ENCODE data around the gene OSBPL2. TPM values are rescaled to one million over a fixed set of nuclear protein-coding genes. Genes with fewer than 3 reads are reported as not detected.

The OSBPL2 gene
- total RNA-seq, 1 experiment from 2014 or later, result 41.4 TPM

DNA sequence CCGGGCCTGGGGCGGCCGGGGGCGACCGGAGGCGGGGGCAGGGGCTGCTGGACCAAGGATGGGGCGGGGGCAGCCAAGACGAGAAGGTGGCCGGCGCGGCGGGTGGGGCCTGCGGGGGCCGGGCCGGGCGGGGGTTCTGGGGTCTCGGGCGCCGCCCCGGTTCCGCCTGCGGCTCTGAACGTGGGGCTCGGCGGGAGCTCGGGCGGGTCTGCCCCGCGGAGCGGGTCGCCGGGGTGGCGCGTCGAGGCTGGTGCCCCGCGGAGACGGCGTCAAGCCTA lies 64.7 kb downstream of the OSBPL2 start:
- intact Hi-C loops (cut with micrococcal nuclease; ENCODE audit: unreplicated experiment) (loop anchor here (5.0 kb wide), 1 partner anchor 79 kb away; no protein-coding TSS in a partner anchor), in situ Hi-C loops (cut with HindIII; ENCODE audit: low pct_unique_long_range_greater_than_20kb, low sequenced_read_pairs) (no loop called here)

DNA sequence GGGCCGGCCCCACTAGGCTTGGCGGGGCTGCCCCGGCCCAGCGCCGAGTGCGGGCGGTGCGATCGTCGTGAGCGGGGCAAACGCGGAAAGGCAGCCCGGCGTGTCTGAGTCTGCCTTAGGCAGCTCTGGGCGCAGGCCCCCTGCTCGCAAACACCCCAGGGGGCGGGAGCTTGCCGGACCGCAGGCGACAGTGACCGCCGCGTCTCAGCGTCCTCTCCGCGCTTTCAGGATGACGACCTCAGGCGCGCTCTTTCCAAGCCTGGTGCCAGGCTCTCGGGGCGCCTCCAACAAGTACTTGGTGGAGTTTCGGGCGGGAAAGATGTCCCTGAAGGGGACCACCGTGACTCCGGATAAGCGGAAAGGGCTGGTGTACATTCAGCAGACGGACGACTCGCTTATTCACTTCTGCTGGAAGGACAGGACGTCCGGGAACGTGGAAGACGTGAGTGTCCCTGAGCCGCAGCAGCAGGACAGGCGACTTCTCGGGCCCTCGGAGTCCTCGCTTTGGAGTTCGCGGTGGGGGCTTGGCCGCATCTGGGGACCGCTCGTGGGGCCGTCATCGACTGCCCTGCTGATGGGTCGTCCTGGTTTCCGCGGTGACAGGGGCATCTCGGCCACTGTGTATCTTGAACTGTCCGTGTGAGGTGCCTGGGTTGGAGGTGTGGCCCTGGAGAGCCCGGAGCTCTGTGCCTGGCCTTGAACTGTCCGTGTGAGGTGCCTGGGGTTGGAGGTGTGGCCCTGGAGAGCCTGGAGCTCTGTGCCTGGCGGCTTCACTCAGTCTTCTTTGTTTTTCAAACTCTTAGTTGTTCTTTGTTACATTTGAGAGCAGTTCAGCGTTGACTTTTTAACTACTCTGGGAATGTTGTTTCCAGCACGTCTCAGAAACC lies 65.3 kb downstream of the OSBPL2 start:
- POLR2A ChIA-PET, result interaction anchor here (0.5 to 0.6 kb wide), 2 partner anchors 60 to 93 kb away, joined by 4 to 5 read pairs; no protein-coding TSS in a partner anchor

More for the DNA sequence above, 64.7 kb downstream of the OSBPL2 start:
- ChIA-PET CTCF (interaction anchor here (1.1 kb wide), 2 partner anchors 61 to 66 kb away, joined by 6 to 8 read pairs; no protein-coding TSS in a partner anchor), POLR2A (interaction anchor here (0.6 kb wide), 2 partner anchors 82 to 94 kb away, joined by 3 to 4 read pairs; no protein-coding TSS in a partner anchor)
- H3K4me1 ChIP-seq (ENCODE audit: control insufficient read depth, insufficient read depth, low read length), result peaks cover 31% of the 10 kb centered on the region
- peak overlapping the region; percentile 91 for H3K27ac ChIP-seq (ENCODE audit: low read length)
- no peak for TF ChIP-seq POLR2AphosphoS5 (IDR thresholded peaks at IDR 0.05; ENCODE audit: low read depth, low read length)
- TF ChIP-seq SIN3A (IDR thresholded peaks at IDR 0.05; ENCODE audit: borderline replicate concordance, insufficient read depth, low read depth, low read length), result no peak
- TF ChIP-seq, protein P1, sequence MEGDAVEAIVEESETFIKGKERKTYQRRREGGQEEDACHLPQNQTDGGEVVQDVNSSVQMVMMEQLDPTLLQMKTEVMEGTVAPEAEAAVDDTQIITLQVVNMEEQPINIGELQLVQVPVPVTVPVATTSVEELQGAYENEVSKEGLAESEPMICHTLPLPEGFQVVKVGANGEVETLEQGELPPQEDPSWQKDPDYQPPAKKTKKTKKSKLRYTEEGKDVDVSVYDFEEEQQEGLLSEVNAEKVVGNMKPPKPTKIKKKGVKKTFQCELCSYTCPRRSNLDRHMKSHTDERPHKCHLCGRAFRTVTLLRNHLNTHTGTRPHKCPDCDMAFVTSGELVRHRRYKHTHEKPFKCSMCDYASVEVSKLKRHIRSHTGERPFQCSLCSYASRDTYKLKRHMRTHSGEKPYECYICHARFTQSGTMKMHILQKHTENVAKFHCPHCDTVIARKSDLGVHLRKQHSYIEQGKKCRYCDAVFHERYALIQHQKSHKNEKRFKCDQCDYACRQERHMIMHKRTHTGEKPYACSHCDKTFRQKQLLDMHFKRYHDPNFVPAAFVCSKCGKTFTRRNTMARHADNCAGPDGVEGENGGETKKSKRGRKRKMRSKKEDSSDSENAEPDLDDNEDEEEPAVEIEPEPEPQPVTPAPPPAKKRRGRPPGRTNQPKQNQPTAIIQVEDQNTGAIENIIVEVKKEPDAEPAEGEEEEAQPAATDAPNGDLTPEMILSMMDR (IDR thresholded peaks at IDR 0.05), result no peak
- H3K36me3 ChIP-seq (ENCODE audit: control insufficient read depth, insufficient read depth, low read length), result peaks cover 2% of the 10 kb centered on the region; the same call in 1 of the 2 replicates
- peak overlapping the region; percentile 83 to 94 for H3K4me3 ChIP-seq (ENCODE audit: low read depth in 2 of 2, low read length in 2 of 2)
- H3K9me3 ChIP-seq (ENCODE audit: control insufficient read depth, insufficient read depth, low read depth, low read length), result no peaks in the 10 kb centered on the region
- BruUV-seq (replicated peaks), result no TSS peak
- H3K27me3 ChIP-seq (ENCODE audit: control insufficient read depth, insufficient read depth, low read length), result no peaks in the 10 kb centered on the region
- DNase-seq (ENCODE audit: low read depth, low spot score), result no peak
- ATAC-seq, result no peak

More for the DNA sequence above, 65.3 kb downstream of the OSBPL2 start:
- H3K4me3 ChIP-seq (ENCODE audit: low read depth in 2 of 2, low read length in 2 of 2), result peak overlapping the region; percentile 83 to 94
- peak overlapping the region; percentile 91 for H3K27ac ChIP-seq (ENCODE audit: low read length)
- CTCF ChIA-PET, result no interaction called here
- peaks cover 2% of the 10 kb centered on the region; the same call in 1 of the 2 replicates for H3K36me3 ChIP-seq (ENCODE audit: control insufficient read depth, insufficient read depth, low read length)
- no peak for DNase-seq (ENCODE audit: low read depth, low spot score)
- ATAC-seq, result no peak
- intact Hi-C loops (cut with micrococcal nuclease; ENCODE audit: unreplicated experiment), result loop anchor here (5.0 kb wide), 1 partner anchor 79 kb away; no protein-coding TSS in a partner anchor
- H3K9me3 ChIP-seq (ENCODE audit: control insufficient read depth, insufficient read depth, low read depth, low read length), result no peaks in the 10 kb centered on the region
- H3K4me1 ChIP-seq (ENCODE audit: control insufficient read depth, insufficient read depth, low read length), result peaks cover 37% of the 10 kb centered on the region
- TF ChIP-seq SIN3A (IDR thresholded peaks at IDR 0.05; ENCODE audit: borderline replicate concordance, insufficient read depth, low read depth, low read length) (peak; percentile 33), POLR2AphosphoS5 (IDR thresholded peaks at IDR 0.05; ENCODE audit: low read depth, low read length) (peak; percentile 39; the same call in 1 of the 2 replicates), TCF7L2 (IDR thresholded peaks at IDR 0.05; ENCODE audit: low read depth, low read length) (no peak)
- TF ChIP-seq, protein P2, sequence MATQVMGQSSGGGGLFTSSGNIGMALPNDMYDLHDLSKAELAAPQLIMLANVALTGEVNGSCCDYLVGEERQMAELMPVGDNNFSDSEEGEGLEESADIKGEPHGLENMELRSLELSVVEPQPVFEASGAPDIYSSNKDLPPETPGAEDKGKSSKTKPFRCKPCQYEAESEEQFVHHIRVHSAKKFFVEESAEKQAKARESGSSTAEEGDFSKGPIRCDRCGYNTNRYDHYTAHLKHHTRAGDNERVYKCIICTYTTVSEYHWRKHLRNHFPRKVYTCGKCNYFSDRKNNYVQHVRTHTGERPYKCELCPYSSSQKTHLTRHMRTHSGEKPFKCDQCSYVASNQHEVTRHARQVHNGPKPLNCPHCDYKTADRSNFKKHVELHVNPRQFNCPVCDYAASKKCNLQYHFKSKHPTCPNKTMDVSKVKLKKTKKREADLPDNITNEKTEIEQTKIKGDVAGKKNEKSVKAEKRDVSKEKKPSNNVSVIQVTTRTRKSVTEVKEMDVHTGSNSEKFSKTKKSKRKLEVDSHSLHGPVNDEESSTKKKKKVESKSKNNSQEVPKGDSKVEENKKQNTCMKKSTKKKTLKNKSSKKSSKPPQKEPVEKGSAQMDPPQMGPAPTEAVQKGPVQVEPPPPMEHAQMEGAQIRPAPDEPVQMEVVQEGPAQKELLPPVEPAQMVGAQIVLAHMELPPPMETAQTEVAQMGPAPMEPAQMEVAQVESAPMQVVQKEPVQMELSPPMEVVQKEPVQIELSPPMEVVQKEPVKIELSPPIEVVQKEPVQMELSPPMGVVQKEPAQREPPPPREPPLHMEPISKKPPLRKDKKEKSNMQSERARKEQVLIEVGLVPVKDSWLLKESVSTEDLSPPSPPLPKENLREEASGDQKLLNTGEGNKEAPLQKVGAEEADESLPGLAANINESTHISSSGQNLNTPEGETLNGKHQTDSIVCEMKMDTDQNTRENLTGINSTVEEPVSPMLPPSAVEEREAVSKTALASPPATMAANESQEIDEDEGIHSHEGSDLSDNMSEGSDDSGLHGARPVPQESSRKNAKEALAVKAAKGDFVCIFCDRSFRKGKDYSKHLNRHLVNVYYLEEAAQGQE (IDR thresholded peaks at IDR 0.05; ENCODE audit: insufficient read depth in 1 of 2, low read depth in 2 of 2, low read length in 1 of 2), result no peak
- TF ChIP-seq, protein P1 (IDR thresholded peaks at IDR 0.05), result no peak
- BruUV-seq (replicated peaks), result no TSS peak
- no peaks in the 10 kb centered on the region for H3K27me3 ChIP-seq (ENCODE audit: control insufficient read depth, insufficient read depth, low read length)
- in situ Hi-C loops (cut with HindIII; ENCODE audit: low pct_unique_long_range_greater_than_20kb, low sequenced_read_pairs), result no loop called here
